Endothelial cell of hepatic sinusoid (primary cell): ENCODE results near the gene CCDC183.
"Not testable (repeated sequence)": the region's sequence is repeated elsewhere in the genome, so short reads cannot be mapped to it uniquely, and the experiment has no call there.

Source experiments
- in situ Hi-C: cut with HindIII; loops from 2 replicates; pipeline ENCODE4 v1.10.0; 2017; ENCODE audit warnings: low sequenced_read_pairs

Gene CCDC183

DNA sequence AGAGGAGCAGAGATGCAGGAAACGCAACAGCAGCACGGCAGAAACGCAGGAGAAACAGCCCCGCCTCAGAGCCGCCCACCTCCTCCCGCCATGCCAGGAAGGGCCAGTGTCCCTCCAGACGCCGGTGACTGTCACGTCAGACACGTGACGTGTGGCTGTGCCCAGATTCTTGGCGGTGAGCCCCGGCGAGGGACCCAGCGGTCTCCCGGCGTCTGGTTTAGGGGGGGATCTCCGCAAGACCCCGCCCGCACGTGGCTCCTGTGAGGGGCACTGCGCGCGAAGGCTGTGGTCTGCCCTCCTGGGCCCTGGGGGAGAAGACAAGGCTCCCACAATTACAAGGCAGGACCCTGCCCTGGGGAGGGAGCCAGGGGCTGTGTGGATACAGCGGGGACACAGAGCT is 35.7 kb upstream of the CCDC183 start:
- in situ Hi-C loops, result no loop called here

- in situ Hi-C loops, result not testable (repeated sequence)
These were observed 35.1 kb upstream of the CCDC183 start for GRCh38 chr9:136760834-136761544.

DNA sequence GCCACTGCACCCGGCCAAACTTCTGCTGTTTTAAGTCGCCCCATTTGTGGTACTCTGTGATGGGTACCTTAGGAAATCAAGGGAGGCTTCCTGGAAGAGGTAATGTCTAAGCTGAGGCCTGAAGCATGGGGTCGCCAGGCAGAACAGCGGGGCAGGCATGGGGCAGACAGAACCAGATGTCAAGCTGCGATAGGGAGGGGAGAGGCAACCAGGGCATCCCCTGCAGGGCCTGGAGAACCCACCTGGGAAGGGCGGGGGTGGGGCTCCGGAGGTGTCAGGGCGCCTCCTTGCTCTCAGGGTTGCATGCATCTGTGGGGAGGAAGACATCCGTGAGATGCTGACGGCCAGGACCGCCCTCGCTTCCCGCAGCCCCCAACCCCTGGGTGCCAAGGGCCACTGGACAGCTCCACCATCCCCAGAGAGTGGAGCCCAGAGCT is 34.6 kb upstream of the CCDC183 start:
- in situ Hi-C loops, result no loop called here

GRCh38 chr9:136762221-136762691 is 33.9 kb upstream of the CCDC183 start:
- in situ Hi-C loops, result no loop called here

GRCh38 chr9:136762915-136763648 is 33.1 kb upstream of the CCDC183 start:
- in situ Hi-C loops, result no loop called here

GRCh38 chr9:136763649-136764035 is 32.5 kb upstream of the CCDC183 start:
- in situ Hi-C loops, result no loop called here

GRCh38 chr9:136764301-136764891 is 31.7 kb upstream of the CCDC183 start, which contains the start of gene LCN15:
LCN15 (minus strand) TSS chr9:136764518; CDS start chr9:136764488, 30 bp downstream.
- in situ Hi-C loops, result no loop called here

DNA sequence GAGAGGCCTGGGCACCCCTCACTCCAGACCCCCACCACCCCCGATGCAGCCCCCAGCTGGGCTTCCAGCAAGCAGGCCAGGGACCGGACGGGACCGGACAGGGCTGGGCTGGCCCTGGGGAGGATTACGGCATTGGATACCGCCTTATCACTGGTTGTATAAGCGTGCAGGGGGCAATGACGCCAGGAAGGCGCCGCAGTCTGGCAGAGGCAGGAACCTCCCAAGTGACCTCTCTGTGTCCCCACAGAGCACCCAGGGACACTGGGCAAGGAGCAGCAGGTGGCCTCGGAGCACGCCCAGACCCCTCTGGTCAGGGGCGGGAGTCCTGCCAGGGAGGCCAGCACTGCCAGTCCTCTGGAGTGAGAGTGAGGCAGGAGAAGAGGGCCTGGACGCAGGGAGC is 31.1 kb upstream of the CCDC183 start:
- in situ Hi-C loops, result loop anchor here (5.0 kb wide), 1 partner anchor 53 kb away; the partner anchor contains the start of gene DIPK1B

GRCh38 chr9:136765745-136766409 is 30.3 kb upstream of the CCDC183 start:
- in situ Hi-C loops, result loop anchor here (5.0 kb wide), 1 partner anchor 54 kb away; the partner anchor contains the start of gene DIPK1B

GRCh38 chr9:136766410-136767120 is 29.6 kb upstream of the CCDC183 start:
- in situ Hi-C loops, result loop anchor here (5.0 kb wide), 1 partner anchor 54 kb away; the partner anchor contains the start of gene DIPK1B

- in situ Hi-C loops, result loop anchor here (5.0 kb wide), 1 partner anchor 57 kb away; the partner anchor contains the start of gene DIPK1B
These were observed 26.4 kb upstream of the CCDC183 start for GRCh38 chr9:136769710-136770191.

- in situ Hi-C loops, result no loop called here
These were observed 24.2 kb upstream of the CCDC183 start for GRCh38 chr9:136771907-136772415.

GRCh38 chr9:136773386-136774044 is 22.6 kb upstream of the CCDC183 start:
- in situ Hi-C loops, result no loop called here

DNA sequence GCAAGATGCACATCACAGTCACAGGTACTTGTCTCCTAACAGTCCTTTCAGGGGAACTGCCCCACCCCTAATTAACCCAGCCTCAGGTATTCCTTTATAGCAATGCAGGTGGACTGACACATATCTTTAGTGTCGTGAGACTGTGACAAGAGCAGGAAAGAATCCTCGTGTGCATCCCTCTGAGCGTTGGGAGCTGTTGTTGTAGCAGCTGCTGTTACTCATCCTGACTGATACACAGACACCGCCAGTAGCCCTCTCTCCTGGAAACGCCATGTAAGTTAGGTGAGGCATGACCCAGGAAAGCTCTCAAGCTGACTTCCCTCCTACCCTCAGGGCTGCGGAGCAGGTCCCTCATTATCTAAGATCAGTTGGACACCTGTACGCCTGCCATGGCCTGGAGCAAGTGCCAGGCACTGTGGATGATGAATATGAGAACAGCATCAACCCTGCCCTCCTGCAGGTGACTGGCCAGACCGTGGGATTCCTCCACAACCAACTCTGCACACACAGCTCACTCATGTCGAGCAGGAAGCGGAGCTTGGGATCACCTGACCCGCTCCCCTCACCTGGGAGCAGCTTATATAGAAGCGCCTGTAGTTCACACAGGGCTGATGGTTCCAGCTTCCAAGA is 21.6 kb upstream of the CCDC183 start:
- in situ Hi-C loops, result no loop called here

DNA sequence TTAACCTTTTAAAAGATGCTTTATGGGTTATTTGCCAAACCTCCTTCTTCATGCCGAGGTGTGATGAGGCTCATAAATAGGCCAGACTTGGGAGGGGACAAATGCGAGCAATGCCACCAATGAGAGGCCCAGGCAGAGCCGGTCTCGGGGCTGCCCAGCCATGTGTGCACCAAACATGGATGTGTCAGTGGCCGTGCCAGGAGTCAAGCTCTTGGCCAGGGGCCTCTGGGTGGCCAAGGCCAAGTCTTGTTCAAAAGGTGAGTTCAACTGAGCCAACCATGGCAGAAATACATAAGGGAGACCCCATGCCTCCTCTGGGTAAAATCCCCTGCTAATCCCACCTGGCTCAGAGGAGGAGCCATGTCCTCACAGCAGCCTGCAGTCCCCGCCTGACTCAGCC is 20.9 kb upstream of the CCDC183 start:
- in situ Hi-C loops, result no loop called here

- in situ Hi-C loops, result no loop called here
These were observed 19.2 kb upstream of the CCDC183 start for GRCh38 chr9:136776947-136777346.

GRCh38 chr9:136777359-136777758 is 18.8 kb upstream of the CCDC183 start:
- in situ Hi-C loops, result no loop called here

GRCh38 chr9:136779808-136780207 is 16.3 kb upstream of the CCDC183 start:
- in situ Hi-C loops, result loop anchor here (5.0 kb wide), 1 partner anchor 247 kb away; the partner anchor contains the start of gene ABCA2

GRCh38 chr9:136782452-136782851 is 13.7 kb upstream of the CCDC183 start:
- in situ Hi-C loops, result loop anchor here (5.0 kb wide), 1 partner anchor 245 kb away; the partner anchor contains the start of gene ABCA2
